ENCODE results near the gene NFIB.

The NFIB gene

GRCh38 chr9:14089051-14089803, 224.7 kb downstream of the NFIB start:
- no peak for DNase-seq (ENCODE audit: low spot score)
- TF ChIP-seq CTCF (IDR thresholded peaks at IDR 0.05; ENCODE audit: borderline replicate concordance, control extremely low read depth, extremely low read depth, insufficient read depth, missing control alignments): no peak
- in situ Hi-C loops (cut with MboI; ENCODE audit: low sequenced_read_pairs, unreplicated experiment): no loop called here

- no peak for TF ChIP-seq CTCF (IDR thresholded peaks at IDR 0.05; ENCODE audit: borderline replicate concordance, control extremely low read depth, extremely low read depth, insufficient read depth, missing control alignments)
- in situ Hi-C loops (cut with MboI; ENCODE audit: low sequenced_read_pairs, unreplicated experiment): no loop called here
- DNase-seq (ENCODE audit: low spot score): no peak
Observed at GRCh38 chr9:14087576-14087975, 226.4 kb downstream of the NFIB start.

- no peak for TF ChIP-seq CTCF (IDR thresholded peaks at IDR 0.05; ENCODE audit: borderline replicate concordance, control extremely low read depth, extremely low read depth, insufficient read depth, missing control alignments)
- in situ Hi-C loops (cut with MboI; ENCODE audit: low sequenced_read_pairs, unreplicated experiment): no loop called here
- no peak for DNase-seq (ENCODE audit: low spot score)
Observed at GRCh38 chr9:14086495-14086894, 227.4 kb downstream of the NFIB start.

- no peak for TF ChIP-seq CTCF (IDR thresholded peaks at IDR 0.05; ENCODE audit: borderline replicate concordance, control extremely low read depth, extremely low read depth, insufficient read depth, missing control alignments)
- in situ Hi-C loops (cut with MboI; ENCODE audit: low sequenced_read_pairs, unreplicated experiment): no loop called here
- DNase-seq (ENCODE audit: low spot score): no peak
Observed at GRCh38 chr9:14085810-14086209, 228.1 kb downstream of the NFIB start.

- no peak for DNase-seq (ENCODE audit: low spot score)
- TF ChIP-seq CTCF (IDR thresholded peaks at IDR 0.05; ENCODE audit: borderline replicate concordance, control extremely low read depth, extremely low read depth, insufficient read depth, missing control alignments): no peak
- in situ Hi-C loops (cut with MboI; ENCODE audit: low sequenced_read_pairs, unreplicated experiment): no loop called here
Observed at GRCh38 chr9:14084867-14085266, 229.1 kb downstream of the NFIB start.

GRCh38 chr9:14083366-14083765, 230.6 kb downstream of the NFIB start:
- no peak for TF ChIP-seq CTCF (IDR thresholded peaks at IDR 0.05; ENCODE audit: borderline replicate concordance, control extremely low read depth, extremely low read depth, insufficient read depth, missing control alignments)
- in situ Hi-C loops (cut with MboI; ENCODE audit: low sequenced_read_pairs, unreplicated experiment): no loop called here
- DNase-seq (ENCODE audit: low spot score): no peak
